ENCODE data around the gene MNAT1.

Gene MNAT1

GRCh38 chr14:60775296-60775695 is 40.7 kb downstream of the MNAT1 start:
- no peak for TF ChIP-seq TEAD4 (IDR thresholded peaks at IDR 0.05)
- no peak for TF ChIP-seq NFIC (IDR thresholded peaks at IDR 0.05)
- TF ChIP-seq TAF1 (IDR thresholded peaks at IDR 0.05; ENCODE audit: low read depth): no peak
- no peak for TF ChIP-seq EGR1 (IDR thresholded peaks at IDR 0.05)
- no peak for TF ChIP-seq TCF12 (IDR thresholded peaks at IDR 0.05; ENCODE audit: low read depth)
- TF ChIP-seq RAD21 (IDR thresholded peaks at IDR 0.05; ENCODE audit: low read depth): no peak
- TF ChIP-seq ZBTB7A (IDR thresholded peaks at IDR 0.05; ENCODE audit: low read depth): no peak
- TF ChIP-seq CEBPB (IDR thresholded peaks at IDR 0.05): no peak
- no peak for TF ChIP-seq USF1 (IDR thresholded peaks at IDR 0.05)
- TF ChIP-seq MAX (IDR thresholded peaks at IDR 0.05): no peak
- TF ChIP-seq YY1 (IDR thresholded peaks at IDR 0.05; ENCODE audit: low read depth): no peak
- no peak for TF ChIP-seq CREB1 (IDR thresholded peaks at IDR 0.05; ENCODE audit: low read depth)
- TF ChIP-seq EP300 (IDR thresholded peaks at IDR 0.05; ENCODE audit: borderline replicate concordance): no peak
- TF ChIP-seq REST (IDR thresholded peaks at IDR 0.05; ENCODE audit: low read depth): no peak

GRCh38 chr14:60777856-60778578 is 43.5 kb downstream of the MNAT1 start:
- no peak for TF ChIP-seq TAF1 (IDR thresholded peaks at IDR 0.05; ENCODE audit: low read depth)
- no peak for TF ChIP-seq TCF12 (IDR thresholded peaks at IDR 0.05; ENCODE audit: low read depth)
- TF ChIP-seq MAX (IDR thresholded peaks at IDR 0.05): no peak
- TF ChIP-seq TEAD4 (IDR thresholded peaks at IDR 0.05): no peak
- TF ChIP-seq REST (IDR thresholded peaks at IDR 0.05; ENCODE audit: low read depth): no peak
- TF ChIP-seq YY1 (IDR thresholded peaks at IDR 0.05; ENCODE audit: low read depth): no peak
- no peak for TF ChIP-seq NFIC (IDR thresholded peaks at IDR 0.05)
- TF ChIP-seq CREB1 (IDR thresholded peaks at IDR 0.05; ENCODE audit: low read depth): no peak
- TF ChIP-seq RAD21 (IDR thresholded peaks at IDR 0.05; ENCODE audit: low read depth): no peak
- TF ChIP-seq USF1 (IDR thresholded peaks at IDR 0.05): no peak
- TF ChIP-seq EGR1 (IDR thresholded peaks at IDR 0.05): no peak
- TF ChIP-seq CEBPB (IDR thresholded peaks at IDR 0.05): no peak
- no peak for TF ChIP-seq ZBTB7A (IDR thresholded peaks at IDR 0.05; ENCODE audit: low read depth)
- TF ChIP-seq EP300 (IDR thresholded peaks at IDR 0.05; ENCODE audit: borderline replicate concordance): no peak
- TF ChIP-seq FOXM1 (IDR thresholded peaks at IDR 0.05; ENCODE audit: borderline replicate concordance, low read depth): no peak

- TF ChIP-seq ZBTB7A (IDR thresholded peaks at IDR 0.05; ENCODE audit: low read depth): no peak
- TF ChIP-seq MAX (IDR thresholded peaks at IDR 0.05): no peak
- TF ChIP-seq RAD21 (IDR thresholded peaks at IDR 0.05; ENCODE audit: low read depth): no peak
Measured at GRCh38 chr14:60786905-60787304, 52.3 kb downstream of the MNAT1 start.

GRCh38 chr14:60789656-60790055 is 55.1 kb downstream of the MNAT1 start:
- TF ChIP-seq TCF12 (IDR thresholded peaks at IDR 0.05; ENCODE audit: low read depth): no peak
- TF ChIP-seq CEBPB (IDR thresholded peaks at IDR 0.05): no peak
- TF ChIP-seq EGR1 (IDR thresholded peaks at IDR 0.05): no peak
- TF ChIP-seq NFIC (IDR thresholded peaks at IDR 0.05): no peak

- TF ChIP-seq USF1 (IDR thresholded peaks at IDR 0.05) (no peak), NFIC (IDR thresholded peaks at IDR 0.05) (no peak), FOXM1 (IDR thresholded peaks at IDR 0.05; ENCODE audit: borderline replicate concordance, low read depth) (no peak), RAD21 (IDR thresholded peaks at IDR 0.05; ENCODE audit: low read depth) (no peak), CEBPB (IDR thresholded peaks at IDR 0.05) (no peak), EP300 (IDR thresholded peaks at IDR 0.05; ENCODE audit: borderline replicate concordance) (no peak), TAF1 (IDR thresholded peaks at IDR 0.05; ENCODE audit: low read depth) (no peak), REST (IDR thresholded peaks at IDR 0.05; ENCODE audit: low read depth) (no peak), MAX (IDR thresholded peaks at IDR 0.05) (no peak), TEAD4 (IDR thresholded peaks at IDR 0.05) (no peak), EGR1 (IDR thresholded peaks at IDR 0.05) (no peak), YY1 (IDR thresholded peaks at IDR 0.05; ENCODE audit: low read depth) (no peak), CREB1 (IDR thresholded peaks at IDR 0.05; ENCODE audit: low read depth) (no peak)
Measured at GRCh38 chr14:60790850-60791249, 56.3 kb downstream of the MNAT1 start.
